HG03139 (cell line): Measurements from ENCODE around the gene PLK4.
"Not testable (repeated sequence)": the region's sequence is repeated elsewhere in the genome, so short reads cannot be mapped to it uniquely, and the experiment has no call there.

ENCODE experiments used
- ATAC-seq: cut with Tn5 transposase; IDR thresholded peaks from one replicate; pipeline ENCODE4 v1.9.1; 2021; ENCODE audit not compliant: unreplicated experiment

PLK4 gene

GRCh38 chr4:127905029-127905428 is 24.3 kb downstream of the PLK4 start:
- ATAC-seq, result no peak

GRCh38 chr4:127916512-127916911 is 35.8 kb downstream of the PLK4 start:
- no peak for ATAC-seq

- ATAC-seq, result no peak
Measured at GRCh38 chr4:127917151-127917550, 36.5 kb downstream of the PLK4 start.

DNA sequence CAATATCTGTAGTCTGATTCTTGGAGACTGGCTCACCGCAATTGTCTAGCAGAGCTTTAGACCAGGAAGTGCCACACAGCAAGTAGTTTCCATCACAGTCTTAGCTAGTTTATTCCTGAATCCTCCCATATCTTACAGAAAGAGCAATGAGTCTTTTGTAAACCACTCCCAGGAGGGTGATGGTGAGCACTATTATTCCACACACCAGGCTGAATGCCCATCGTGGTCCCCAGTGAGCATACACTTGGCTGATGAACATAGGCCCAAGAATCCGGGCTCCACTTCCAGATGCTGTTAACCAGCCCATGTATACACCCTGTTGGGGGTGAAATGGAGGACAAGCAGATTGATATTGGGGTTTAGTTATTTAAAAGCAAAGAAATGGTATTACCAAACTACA is 39.8 kb downstream of the PLK4 start:
- ATAC-seq, result no peak

GRCh38 chr4:127922226-127922625 is 41.5 kb downstream of the PLK4 start:
- ATAC-seq, result no peak

DNA sequence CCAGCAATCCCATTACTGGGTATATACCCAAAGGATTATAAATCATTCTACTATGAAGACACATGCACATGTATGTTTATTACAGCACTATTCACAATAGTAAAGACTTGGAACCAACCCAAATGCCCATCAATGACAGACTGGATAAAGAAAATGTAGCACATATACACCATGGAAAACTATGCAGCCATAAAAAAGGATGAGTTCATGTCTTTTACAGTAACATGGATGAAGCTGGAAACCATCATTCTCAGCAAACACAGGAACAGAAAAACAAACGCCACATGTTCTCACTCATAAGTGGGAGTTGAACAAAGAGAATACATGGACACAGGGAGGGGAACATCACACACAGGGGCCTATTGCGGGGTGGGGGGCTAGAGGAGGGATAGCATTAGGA is 45.0 kb downstream of the PLK4 start:
- not testable (repeated sequence) for ATAC-seq

DNA sequence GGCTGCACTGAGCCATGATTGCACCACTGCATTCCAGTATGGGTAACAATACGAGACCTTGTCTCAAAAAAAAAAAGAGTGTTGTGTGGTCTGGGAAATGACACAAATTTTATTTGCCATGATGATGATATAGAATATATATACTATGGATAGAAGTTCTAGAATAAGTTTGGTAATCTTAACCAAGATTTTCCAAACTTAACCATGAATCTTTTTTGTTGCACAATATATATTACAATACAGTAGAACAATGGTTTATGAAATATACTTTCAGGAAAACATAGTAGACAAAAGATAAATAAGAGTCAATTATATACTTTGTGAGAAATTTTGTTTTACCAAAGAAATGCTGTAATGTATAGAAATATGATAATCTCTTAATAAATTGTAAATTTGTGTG is 49.5 kb downstream of the PLK4 start:
- no peak for ATAC-seq

DNA sequence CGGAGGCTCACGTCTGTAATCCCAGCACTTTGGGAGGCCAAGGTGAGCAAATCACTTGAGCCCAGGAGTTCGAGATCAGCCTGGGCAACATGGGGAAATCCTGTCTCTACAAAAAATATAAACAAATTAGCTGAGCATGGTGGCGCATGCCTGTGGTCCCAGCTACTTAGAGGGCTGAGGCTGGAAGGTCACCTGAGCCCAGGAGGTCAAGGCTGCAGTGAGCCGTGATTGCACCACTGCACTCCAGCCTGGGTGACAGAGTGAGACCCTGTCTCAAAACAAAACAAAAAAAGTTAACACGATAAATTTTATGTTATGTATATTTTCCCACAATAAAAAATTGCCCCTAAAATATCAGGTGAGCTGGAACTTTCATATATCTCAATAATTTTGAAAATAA is 51.1 kb downstream of the PLK4 start:
- not testable (repeated sequence) for ATAC-seq

- ATAC-seq, result no peak
Measured at GRCh38 chr4:127936974-127937373, 56.3 kb downstream of the PLK4 start.
